ENCODE results near the gene IRF4.

Gene IRF4

GRCh38 chr6:364609-365540 is 26.7 kb upstream of the IRF4 start:
- H3K27ac ChIP-seq (ENCODE audit: low read depth, low read length): peak overlapping the region; percentile 63
- no peaks in the 10 kb centered on the region for H3K79me2 ChIP-seq (ENCODE audit: insufficient read depth, low read length)
- no peak overlapping the region for H3K9ac ChIP-seq (ENCODE audit: low read length)
- no peaks in the 10 kb centered on the region for H3F3A ChIP-seq (ENCODE audit: insufficient read depth)
- no peak overlapping the region for H3K4me3 ChIP-seq (ENCODE audit: insufficient read depth, low read length, poor library complexity, severe bottlenecking)
- TF ChIP-seq, protein P1, sequence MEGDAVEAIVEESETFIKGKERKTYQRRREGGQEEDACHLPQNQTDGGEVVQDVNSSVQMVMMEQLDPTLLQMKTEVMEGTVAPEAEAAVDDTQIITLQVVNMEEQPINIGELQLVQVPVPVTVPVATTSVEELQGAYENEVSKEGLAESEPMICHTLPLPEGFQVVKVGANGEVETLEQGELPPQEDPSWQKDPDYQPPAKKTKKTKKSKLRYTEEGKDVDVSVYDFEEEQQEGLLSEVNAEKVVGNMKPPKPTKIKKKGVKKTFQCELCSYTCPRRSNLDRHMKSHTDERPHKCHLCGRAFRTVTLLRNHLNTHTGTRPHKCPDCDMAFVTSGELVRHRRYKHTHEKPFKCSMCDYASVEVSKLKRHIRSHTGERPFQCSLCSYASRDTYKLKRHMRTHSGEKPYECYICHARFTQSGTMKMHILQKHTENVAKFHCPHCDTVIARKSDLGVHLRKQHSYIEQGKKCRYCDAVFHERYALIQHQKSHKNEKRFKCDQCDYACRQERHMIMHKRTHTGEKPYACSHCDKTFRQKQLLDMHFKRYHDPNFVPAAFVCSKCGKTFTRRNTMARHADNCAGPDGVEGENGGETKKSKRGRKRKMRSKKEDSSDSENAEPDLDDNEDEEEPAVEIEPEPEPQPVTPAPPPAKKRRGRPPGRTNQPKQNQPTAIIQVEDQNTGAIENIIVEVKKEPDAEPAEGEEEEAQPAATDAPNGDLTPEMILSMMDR (IDR thresholded peaks at IDR 0.05; ENCODE audit: insufficient read depth, low read length, poor library complexity, severe bottlenecking): no peak
- no peak for TF ChIP-seq EZH2phosphoT487 (conservative IDR thresholded peaks at IDR 0.05; ENCODE audit: low read length)
- no peak overlapping the region for H2AFZ ChIP-seq (ENCODE audit: low read depth, low read length, severe bottlenecking)
- H3K4me2 ChIP-seq (ENCODE audit: low read depth, low read length, poor library complexity, severe bottlenecking): peak overlapping the region; percentile 28
- H3K36me3 ChIP-seq (ENCODE audit: low read length): no peaks in the 10 kb centered on the region
- no peaks in the 10 kb centered on the region for H4K20me1 ChIP-seq (ENCODE audit: low read depth, low read length)
- no peaks in the 10 kb centered on the region for H3K9me3 ChIP-seq (ENCODE audit: insufficient read depth, low read length)
- no peaks in the 10 kb centered on the region for H3K9me2 ChIP-seq (replicated peaks; ENCODE audit: insufficient read depth, low read length)
- no peaks in the 10 kb centered on the region for H3K27me3 ChIP-seq (ENCODE audit: low read length)

DNA sequence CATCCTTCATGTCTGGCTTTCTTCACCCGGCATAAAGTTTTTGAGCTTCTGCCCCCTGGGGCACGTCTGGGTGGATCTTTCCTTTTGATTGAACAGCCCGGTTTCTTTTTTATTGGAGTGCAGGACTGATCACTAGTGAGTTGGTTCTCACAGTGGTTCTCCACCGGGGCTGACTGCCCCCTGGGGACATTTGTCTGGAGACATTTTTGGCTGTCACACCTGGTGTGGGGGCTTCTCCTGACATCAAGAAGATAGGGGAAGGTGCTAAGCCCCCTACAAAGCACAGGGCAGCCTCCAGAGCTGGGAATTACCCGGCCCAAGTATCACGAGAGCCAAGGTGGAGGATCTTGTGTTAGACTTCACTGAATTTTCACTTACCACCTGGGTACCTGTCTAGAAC is 25.7 kb upstream of the IRF4 start:
- peak overlapping the region; percentile 63 for H3K27ac ChIP-seq (ENCODE audit: low read depth, low read length)
- no peaks in the 10 kb centered on the region for H3K36me3 ChIP-seq (ENCODE audit: low read length)
- H3K4me2 ChIP-seq (ENCODE audit: low read depth, low read length, poor library complexity, severe bottlenecking): peak overlapping the region; percentile 28
- H3K79me2 ChIP-seq (ENCODE audit: insufficient read depth, low read length): no peaks in the 10 kb centered on the region
- H3K4me3 ChIP-seq (ENCODE audit: insufficient read depth, low read length, poor library complexity, severe bottlenecking): no peak overlapping the region
- H3K9ac ChIP-seq (ENCODE audit: low read length): no peak overlapping the region
- TF ChIP-seq EZH2phosphoT487 (conservative IDR thresholded peaks at IDR 0.05; ENCODE audit: low read length): no peak
- TF ChIP-seq, protein P1 (IDR thresholded peaks at IDR 0.05; ENCODE audit: insufficient read depth, low read length, poor library complexity, severe bottlenecking): no peak
- H3K9me3 ChIP-seq (ENCODE audit: insufficient read depth, low read length): no peaks in the 10 kb centered on the region
- no peaks in the 10 kb centered on the region for H3K27me3 ChIP-seq (ENCODE audit: low read length)
- no peaks in the 10 kb centered on the region for H3K9me2 ChIP-seq (replicated peaks; ENCODE audit: insufficient read depth, low read length)
- H3F3A ChIP-seq (ENCODE audit: insufficient read depth): no peaks in the 10 kb centered on the region
- H4K20me1 ChIP-seq (ENCODE audit: low read depth, low read length): no peaks in the 10 kb centered on the region
- H2AFZ ChIP-seq (ENCODE audit: low read depth, low read length, severe bottlenecking): no peak overlapping the region

- H3K79me2 ChIP-seq (ENCODE audit: insufficient read depth, low read length): no peaks in the 10 kb centered on the region
- no peaks in the 10 kb centered on the region for H4K20me1 ChIP-seq (ENCODE audit: low read depth, low read length)
- H3K27me3 ChIP-seq (ENCODE audit: low read length): no peaks in the 10 kb centered on the region
- H2AFZ ChIP-seq (ENCODE audit: low read depth, low read length, severe bottlenecking): no peak overlapping the region
- H3K4me2 ChIP-seq (ENCODE audit: low read depth, low read length, poor library complexity, severe bottlenecking): peak overlapping the region; percentile 28
- H3K36me3 ChIP-seq (ENCODE audit: low read length): no peaks in the 10 kb centered on the region
- no peaks in the 10 kb centered on the region for H3F3A ChIP-seq (ENCODE audit: insufficient read depth)
- no peaks in the 10 kb centered on the region for H3K9me2 ChIP-seq (replicated peaks; ENCODE audit: insufficient read depth, low read length)
- TF ChIP-seq, protein P1 (IDR thresholded peaks at IDR 0.05; ENCODE audit: insufficient read depth, low read length, poor library complexity, severe bottlenecking): no peak
- 0 out of 2 replicates have a peak, but pooled peaks have one; percentile 61 for TF ChIP-seq EZH2phosphoT487 (conservative IDR thresholded peaks at IDR 0.05; ENCODE audit: low read length)
- no peaks in the 10 kb centered on the region for H3K9me3 ChIP-seq (ENCODE audit: insufficient read depth, low read length)
- H3K4me3 ChIP-seq (ENCODE audit: insufficient read depth, low read length, poor library complexity, severe bottlenecking): no peak overlapping the region
- 0 out of 2 replicates have a peak overlapping the region, but pooled peaks have one; percentile 63 for H3K27ac ChIP-seq (ENCODE audit: low read depth, low read length)
- no peak overlapping the region for H3K9ac ChIP-seq (ENCODE audit: low read length)
Measured at GRCh38 chr6:366389-367297, 24.9 kb upstream of the IRF4 start.
